ENCODE measurements around the gene TMEM126B.
A peak's percentile ranks its signal among the peaks of the same experiment; 100 is the strongest.
"Not testable (repeated sequence)": the region's sequence is repeated elsewhere in the genome, so short reads cannot be mapped to it uniquely, and the experiment has no call there.

The TMEM126B gene

GRCh38 chr11:85647604-85648299 lies 19.4 kb downstream of the TMEM126B start, which contains the start of gene TMEM126A:
TSS of gene TMEM126A (plus strand) at chr11:85647967. CDS start at chr11:85650256, 2,289 bp downstream.
- DNase-seq (ENCODE audit: low spot score) = peak; percentile 86

DNA sequence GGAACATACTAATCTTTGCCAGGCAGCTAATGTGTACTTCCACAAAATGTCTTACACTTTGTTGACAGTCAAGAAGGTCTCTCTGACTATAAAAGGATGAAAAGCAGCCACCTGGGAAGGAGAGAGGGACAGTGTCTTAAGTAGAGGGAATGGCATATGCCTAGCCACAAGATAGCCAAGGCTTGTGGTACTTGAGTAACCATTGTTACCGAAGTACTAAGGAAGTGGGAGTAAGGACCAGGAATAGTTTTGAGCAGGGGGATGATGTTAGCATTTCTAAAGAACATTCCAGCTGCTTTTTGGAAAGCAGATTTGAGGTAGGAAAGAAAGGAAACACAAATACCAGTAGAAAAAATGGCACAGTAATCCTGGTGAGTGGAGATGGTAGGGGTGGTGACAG lies 22.7 kb downstream of the TMEM126B start:
- DNase-seq (ENCODE audit: low spot score) = no peak

GRCh38 chr11:85652786-85653447 lies 24.5 kb downstream of the TMEM126B start:
- DNase-seq (ENCODE audit: low spot score) = no peak

DNA sequence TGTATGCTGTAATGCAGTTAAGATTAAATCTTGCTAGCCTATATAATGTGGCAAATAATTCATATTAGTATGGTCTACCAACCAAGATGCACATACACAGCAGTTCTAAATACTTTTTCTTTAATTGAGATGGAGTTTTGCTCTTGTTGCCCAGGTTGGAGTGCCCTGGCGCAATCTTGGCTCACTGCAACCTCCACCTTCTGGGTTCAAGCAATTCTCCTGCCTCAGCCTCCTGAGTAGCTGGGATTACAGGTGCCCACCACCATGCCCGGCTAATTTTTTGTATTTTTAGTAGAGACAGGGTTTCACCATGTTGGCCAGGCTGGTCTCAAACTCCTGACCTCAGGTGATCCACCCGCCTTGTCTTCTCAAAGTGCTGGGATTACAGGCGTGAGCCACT lies 25.9 kb downstream of the TMEM126B start:
- not testable (repeated sequence) for DNase-seq (ENCODE audit: low spot score)

DNA sequence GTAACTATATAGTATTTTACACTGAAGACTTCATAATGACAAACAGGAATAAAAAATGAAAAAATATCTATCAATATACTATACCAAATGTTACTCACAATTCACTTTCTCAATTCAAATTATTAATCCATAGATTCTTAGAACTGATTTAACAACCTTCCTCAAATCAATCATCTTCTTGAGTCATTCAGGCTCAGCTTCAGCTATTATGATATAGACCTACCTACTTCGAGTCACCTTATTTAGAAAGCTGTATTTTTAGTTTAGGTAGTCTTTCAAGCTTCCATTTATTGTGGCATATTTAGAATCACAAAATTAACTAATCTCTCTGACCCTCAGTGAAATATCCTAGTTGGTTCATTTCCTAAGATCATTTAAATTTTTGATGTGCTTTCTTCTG lies 28.4 kb downstream of the TMEM126B start:
- DNase-seq (ENCODE audit: low spot score) = no peak

DNA sequence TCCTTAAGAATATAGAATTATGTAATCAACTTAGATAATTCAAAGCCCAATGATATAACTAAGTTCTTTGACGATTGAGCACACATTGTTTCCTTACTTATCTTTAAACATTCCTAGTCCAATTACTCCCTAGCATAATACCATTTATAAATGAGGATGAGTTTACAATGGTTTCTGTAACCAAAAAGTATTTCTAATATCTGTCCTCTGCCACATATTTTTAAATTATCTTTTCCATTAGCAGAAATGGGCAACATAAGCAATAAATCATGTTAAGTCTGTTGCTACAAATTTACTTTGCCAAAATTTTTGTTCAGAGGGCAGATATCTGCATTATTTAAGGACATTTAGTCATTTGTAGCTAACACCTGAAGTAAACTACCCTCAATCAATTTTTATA lies 29.8 kb downstream of the TMEM126B start:
- no peak for DNase-seq (ENCODE audit: low spot score)

- no peak for DNase-seq (ENCODE audit: low spot score)
Measured at GRCh38 chr11:85661972-85662664, 33.7 kb downstream of the TMEM126B start.

GRCh38 chr11:85663080-85663752 lies 34.8 kb downstream of the TMEM126B start:
- DNase-seq (ENCODE audit: low spot score) = peak; percentile 12

DNA sequence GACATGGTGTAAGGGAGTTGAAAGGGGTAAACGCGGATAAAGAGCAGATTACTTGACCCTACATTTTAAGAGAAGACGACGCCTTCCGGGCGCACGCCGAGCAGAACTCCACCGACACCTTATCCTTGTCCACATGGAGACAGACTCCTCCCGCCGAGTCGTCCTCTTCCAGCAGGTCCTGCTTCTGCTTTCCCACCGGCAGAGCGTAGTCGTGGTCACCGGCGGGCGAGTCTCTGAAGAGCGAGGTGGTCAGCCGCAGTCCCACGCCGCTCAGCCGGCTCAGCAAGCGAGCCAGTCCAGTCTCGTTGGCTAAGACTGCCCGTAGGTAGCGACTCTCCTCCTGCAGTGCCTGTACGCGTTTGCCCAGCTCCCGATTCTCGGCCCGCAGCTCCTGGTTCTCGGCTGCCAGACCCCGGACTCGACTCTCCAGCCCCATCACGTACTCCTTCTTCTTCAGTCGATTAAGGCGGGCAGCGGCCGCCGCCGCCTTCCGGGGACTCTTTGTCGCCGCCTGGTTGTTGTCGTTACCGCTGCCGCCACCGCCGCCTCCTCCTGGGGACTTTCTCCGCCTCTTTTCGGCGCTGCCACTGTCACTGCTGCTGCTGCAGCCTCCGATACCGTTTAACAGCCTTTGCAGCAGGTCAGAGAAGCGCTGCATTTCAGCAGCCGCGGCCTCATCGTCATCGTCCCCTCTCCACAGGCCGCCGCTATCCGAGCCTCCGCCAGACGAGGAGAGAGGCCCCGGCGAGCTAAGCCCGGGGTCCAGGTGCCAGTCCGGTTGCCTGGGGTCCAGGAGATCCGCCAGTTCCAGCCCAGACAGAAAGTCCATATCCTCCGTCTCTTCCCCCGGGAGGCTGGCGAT lies 35.6 kb downstream of the TMEM126B start:
- peak; percentile 62 for DNase-seq (ENCODE audit: low spot score)

DNA sequence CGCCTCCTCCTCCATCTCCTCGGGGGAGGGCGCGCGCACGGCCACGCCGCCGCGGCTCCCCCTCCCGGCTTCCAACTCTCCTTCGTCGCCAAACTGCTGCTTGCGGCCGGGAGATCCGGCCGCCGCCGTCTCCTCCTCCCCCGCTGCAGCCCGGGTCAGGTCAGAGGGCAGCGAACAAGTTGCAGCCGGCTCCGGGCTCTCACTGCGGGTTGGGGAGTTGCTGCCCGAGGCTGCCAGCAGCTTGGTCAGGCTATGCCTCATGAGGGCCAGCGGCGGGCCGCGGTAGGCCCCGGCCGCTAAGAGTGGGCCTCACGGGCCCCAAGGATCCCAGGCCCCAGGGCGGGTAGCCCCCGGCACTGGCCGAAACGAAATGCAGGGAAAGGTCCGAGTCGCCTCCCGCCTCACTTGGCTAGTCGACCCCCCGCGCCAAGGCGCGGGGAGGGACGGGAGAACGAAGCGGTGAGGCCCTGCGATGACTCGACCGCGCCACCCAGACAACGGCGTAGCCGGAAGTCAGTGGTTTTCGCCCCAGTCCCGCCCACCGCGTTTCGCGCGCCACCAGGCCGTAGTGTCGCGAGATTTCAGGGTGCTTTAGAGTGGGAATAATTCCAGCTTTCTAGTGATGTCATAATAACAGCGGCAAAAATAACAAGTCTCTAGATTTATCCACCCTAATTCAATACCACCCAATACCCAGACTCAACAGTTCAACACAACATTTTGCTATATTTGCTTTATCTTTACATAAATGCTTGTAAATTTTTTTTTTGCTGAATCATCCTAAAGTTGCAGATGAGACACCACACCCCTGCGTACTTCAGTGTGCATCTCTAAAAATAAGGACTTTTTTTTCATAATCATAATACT lies 36.5 kb downstream of the TMEM126B start, which contains the start of gene CREBZF:
Gene CREBZF (minus strand): TSS at position 515 of the 867 bp plus-strand sequence. CDS start 254 bp downstream, at position 261.
- peak; percentile 95 for DNase-seq (ENCODE audit: low spot score)

DNA sequence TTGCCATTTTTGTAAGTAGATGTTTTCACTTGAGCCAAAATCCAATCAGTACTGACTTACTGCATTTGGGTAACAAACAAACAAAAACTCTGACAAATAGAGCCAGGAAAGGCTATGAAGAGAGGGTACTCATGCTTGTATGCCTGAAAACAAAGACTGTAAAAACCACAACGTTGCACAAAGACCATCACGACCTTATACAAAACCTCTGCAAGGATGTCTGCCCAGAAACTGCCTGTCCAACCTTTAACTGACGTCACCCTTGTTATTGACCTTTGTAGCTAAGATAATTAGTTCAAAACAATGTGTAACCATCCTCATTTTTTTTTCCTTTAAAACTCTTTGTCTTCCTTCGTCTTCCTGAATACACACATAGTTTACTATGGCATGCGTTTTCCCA lies 37.3 kb downstream of the TMEM126B start:
- DNase-seq (ENCODE audit: low spot score) = no peak

- no peak for DNase-seq (ENCODE audit: low spot score)
Measured at GRCh38 chr11:85666687-85667086, 38.3 kb downstream of the TMEM126B start.

GRCh38 chr11:85668157-85668556 lies 39.8 kb downstream of the TMEM126B start:
- no peak for DNase-seq (ENCODE audit: low spot score)

DNA sequence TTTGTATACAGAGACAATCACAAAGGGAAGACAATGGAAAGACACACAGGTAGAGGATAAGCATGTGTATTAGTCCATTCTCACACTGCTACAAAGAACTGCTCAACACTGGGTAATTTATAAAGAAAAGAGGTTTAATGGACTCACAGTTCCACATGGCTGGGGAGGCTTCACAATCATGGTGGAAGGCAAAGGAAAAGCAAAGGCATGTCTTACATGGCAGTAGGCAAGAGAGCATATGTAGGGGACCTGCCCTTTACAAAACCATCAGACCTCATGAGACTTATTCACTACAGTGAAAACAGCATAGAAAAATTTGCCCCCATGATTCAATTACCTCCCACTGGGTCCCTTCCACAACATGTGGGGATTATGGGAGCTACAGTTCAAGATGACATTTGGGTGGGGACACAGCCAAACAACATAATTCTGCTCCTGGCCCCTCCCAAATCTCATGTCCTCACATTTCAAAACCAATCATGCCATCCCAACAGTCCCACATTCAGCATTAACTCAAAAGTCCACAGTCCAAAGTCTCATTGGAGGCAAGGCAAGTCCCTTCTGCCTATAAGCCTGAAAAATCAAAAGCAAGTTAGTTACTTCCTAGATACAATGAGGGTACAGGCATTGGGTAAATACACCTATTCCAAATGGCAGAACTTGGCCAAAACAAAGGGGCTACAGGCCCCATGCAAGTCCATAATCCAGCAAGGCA lies 42.7 kb downstream of the TMEM126B start:
- DNase-seq (ENCODE audit: low spot score) = not testable (repeated sequence)

DNA sequence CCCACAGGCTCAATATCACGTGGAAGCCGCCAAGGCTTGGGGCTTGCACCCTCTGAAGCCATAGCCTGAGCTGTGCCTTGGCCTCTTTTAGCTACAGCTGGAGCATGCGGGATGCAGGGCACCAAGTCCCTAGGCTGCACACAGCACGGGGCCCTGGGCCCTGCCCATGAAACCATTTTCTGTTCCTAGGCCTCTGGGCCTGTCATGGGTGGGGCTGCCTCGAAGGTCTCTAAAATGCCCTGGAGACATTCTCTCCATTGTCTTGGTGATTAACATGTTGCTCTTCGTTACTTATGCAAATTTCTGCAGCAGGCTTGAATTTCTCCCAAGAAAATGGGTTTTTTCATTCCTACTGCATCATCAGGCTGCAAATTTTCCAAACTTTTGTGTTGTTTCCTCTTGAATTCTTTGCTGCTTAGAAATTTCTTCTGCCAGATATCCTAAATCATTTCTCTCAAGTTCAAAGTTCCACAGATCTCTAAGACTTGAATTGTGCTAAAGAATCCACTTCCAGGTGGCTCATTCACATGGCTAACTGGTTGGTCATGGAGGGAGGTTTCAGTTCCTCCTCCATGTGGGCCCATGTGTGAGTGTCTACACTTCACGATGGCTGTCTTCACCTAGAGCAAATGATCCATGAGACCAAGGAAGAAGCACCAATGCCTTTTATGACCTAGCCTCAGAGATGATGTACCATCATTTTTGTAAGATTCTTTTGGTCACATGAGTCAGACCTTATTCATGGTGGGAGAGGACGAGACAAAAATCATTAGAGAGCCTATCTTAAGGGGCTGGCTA lies 43.9 kb downstream of the TMEM126B start:
- DNase-seq (ENCODE audit: low spot score) = no peak

DNA sequence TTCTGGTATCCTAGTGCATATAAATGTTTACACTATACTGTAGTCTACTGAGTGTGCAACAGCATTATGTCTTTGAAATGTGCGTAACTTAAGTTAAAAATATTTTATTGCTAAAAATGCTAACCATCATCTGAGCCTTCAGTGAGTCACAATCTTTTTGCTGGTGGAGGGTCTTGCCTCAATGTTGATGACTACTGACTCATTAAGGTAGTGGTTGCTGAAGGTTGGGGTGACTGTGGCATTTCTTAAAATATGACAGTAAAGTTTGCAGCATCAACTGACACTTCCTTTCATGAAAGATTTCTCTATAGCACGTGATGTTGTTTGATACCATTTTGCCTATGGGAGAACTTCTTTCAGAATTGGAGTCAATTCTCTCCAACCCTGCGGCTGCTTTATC lies 45.0 kb downstream of the TMEM126B start:
- no peak for DNase-seq (ENCODE audit: low spot score)

DNA sequence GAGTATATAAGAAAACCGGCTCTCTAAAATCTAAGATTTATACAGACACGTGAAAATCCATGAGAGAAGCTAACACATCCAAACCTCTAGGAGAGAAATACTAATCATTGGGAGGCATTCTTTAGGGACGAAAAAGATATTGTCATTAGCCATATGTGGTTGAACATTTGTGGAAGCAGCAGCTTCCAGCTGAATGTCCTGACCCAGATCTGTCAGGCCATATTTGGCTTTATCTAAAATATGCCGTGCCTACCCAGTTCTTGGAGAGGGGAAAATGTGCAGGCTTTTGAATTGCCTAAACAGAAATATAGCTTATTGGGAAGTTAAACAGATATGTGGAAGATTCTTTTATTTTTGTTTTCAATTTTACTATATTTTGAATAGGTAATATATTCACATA lies 51.2 kb downstream of the TMEM126B start:
- DNase-seq (ENCODE audit: low spot score) = no peak

GRCh38 chr11:85680897-85681296 lies 52.5 kb downstream of the TMEM126B start:
- no peak for DNase-seq (ENCODE audit: low spot score)

Measured in AG08396 (cell line).